Ishikawa (cell line): ENCODE results near the gene ZC3H11A.

ENCODE experiments used
- CEBPB ChIP-seq: IDR thresholded peaks from 2 replicates; pipeline ENCODE4 v1.6.1; 2012
- CREB1 ChIP-seq: IDR thresholded peaks from 2 replicates; pipeline ENCODE4 v1.6.1; 2012; ENCODE audit warnings: low read depth
- EGR1 ChIP-seq: IDR thresholded peaks from 2 replicates; pipeline ENCODE4 v1.6.1; 2012
- EP300 ChIP-seq: IDR thresholded peaks from 2 replicates; pipeline ENCODE4 v1.6.1; 2012; ENCODE audit warnings: borderline replicate concordance
- FOXM1 ChIP-seq: IDR thresholded peaks from 2 replicates; pipeline ENCODE4 v1.6.1; 2012; ENCODE audit warnings: low read depth, borderline replicate concordance
- NFIC ChIP-seq: IDR thresholded peaks from 2 replicates; pipeline ENCODE4 v1.6.1; 2012
- RAD21 ChIP-seq: IDR thresholded peaks from 2 replicates; pipeline ENCODE4 v1.6.1; 2012; ENCODE audit warnings: low read depth
- TAF1 ChIP-seq: IDR thresholded peaks from 2 replicates; pipeline ENCODE4 v1.6.1; 2012; ENCODE audit warnings: low read depth, mild to moderate bottlenecking
- TCF12 ChIP-seq: IDR thresholded peaks from 2 replicates; pipeline ENCODE4 v1.6.1; 2012; ENCODE audit warnings: low read depth
- TEAD4 ChIP-seq: IDR thresholded peaks from 2 replicates; pipeline ENCODE4 v1.6.1; 2012
- YY1 ChIP-seq: IDR thresholded peaks from 2 replicates; pipeline ENCODE4 v1.6.1; 2012; ENCODE audit warnings: low read depth
- TF ChIP-seq, protein P1 (sequence below): IDR thresholded peaks from 2 replicates; pipeline ENCODE4 v1.6.1; 2012
- TF ChIP-seq, protein P2 (sequence below): IDR thresholded peaks from 2 replicates; pipeline ENCODE4 v1.6.1; 2012; ENCODE audit warnings: low read depth, mild to moderate bottlenecking

GRCh38 chr1:203826175-203826574 lies 30.8 kb downstream of the ZC3H11A start:
- TF ChIP-seq, protein P1, sequence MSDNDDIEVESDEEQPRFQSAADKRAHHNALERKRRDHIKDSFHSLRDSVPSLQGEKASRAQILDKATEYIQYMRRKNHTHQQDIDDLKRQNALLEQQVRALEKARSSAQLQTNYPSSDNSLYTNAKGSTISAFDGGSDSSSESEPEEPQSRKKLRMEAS: no peak
- TF ChIP-seq RAD21 (no peak), CEBPB (no peak), EGR1 (no peak), CREB1 (no peak), TAF1 (no peak), FOXM1 (no peak), EP300 (no peak), TCF12 (no peak), YY1 (no peak), TEAD4 (no peak), NFIC (no peak)
- TF ChIP-seq, protein P2, sequence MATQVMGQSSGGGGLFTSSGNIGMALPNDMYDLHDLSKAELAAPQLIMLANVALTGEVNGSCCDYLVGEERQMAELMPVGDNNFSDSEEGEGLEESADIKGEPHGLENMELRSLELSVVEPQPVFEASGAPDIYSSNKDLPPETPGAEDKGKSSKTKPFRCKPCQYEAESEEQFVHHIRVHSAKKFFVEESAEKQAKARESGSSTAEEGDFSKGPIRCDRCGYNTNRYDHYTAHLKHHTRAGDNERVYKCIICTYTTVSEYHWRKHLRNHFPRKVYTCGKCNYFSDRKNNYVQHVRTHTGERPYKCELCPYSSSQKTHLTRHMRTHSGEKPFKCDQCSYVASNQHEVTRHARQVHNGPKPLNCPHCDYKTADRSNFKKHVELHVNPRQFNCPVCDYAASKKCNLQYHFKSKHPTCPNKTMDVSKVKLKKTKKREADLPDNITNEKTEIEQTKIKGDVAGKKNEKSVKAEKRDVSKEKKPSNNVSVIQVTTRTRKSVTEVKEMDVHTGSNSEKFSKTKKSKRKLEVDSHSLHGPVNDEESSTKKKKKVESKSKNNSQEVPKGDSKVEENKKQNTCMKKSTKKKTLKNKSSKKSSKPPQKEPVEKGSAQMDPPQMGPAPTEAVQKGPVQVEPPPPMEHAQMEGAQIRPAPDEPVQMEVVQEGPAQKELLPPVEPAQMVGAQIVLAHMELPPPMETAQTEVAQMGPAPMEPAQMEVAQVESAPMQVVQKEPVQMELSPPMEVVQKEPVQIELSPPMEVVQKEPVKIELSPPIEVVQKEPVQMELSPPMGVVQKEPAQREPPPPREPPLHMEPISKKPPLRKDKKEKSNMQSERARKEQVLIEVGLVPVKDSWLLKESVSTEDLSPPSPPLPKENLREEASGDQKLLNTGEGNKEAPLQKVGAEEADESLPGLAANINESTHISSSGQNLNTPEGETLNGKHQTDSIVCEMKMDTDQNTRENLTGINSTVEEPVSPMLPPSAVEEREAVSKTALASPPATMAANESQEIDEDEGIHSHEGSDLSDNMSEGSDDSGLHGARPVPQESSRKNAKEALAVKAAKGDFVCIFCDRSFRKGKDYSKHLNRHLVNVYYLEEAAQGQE: no peak
